ENCODE results near the gene COL13A1.

DNA sequence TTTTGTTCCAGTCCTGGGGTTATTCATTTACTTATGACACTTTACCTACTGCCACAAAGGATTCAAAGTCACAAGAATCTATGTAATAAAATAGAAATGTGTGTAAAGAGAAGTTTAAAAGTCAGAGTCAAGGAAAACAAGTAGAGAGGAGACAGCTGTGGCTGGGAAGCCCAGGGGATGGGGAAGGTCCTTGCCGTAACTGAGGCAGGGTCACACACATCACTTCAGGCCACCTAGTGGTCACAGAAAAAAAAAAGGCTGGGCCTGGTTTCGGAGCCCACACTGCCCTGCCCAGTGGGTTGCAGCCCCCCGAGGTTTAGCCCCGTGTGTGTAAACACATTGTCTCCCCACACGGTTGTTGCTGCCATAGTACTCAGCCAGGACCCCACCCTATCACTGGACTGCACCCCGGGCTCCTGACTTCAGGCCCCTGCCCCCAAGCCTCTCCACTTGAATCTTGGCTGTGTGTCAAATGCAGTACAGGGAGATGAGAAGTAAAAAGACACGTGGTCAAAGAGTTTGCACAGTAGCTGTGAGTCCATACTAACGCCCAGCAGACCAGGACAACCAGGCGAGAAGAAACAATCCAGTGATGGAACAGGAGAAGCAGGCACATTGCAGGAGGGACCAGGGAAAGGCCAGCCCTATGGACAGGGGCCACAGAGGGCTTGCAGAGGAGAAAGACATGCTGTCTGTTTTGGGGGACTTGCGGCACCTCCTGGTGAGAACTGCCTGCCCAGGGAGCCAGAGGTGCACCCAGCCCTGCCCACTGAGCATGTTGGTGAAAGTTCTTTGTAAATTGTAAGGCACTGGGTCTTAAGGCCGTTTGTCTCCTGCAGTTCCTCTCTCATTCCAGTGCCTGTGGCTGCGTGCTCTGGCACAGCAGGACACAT lies 159.5 kb downstream of the COL13A1 start:
- TF ChIP-seq, protein P1, sequence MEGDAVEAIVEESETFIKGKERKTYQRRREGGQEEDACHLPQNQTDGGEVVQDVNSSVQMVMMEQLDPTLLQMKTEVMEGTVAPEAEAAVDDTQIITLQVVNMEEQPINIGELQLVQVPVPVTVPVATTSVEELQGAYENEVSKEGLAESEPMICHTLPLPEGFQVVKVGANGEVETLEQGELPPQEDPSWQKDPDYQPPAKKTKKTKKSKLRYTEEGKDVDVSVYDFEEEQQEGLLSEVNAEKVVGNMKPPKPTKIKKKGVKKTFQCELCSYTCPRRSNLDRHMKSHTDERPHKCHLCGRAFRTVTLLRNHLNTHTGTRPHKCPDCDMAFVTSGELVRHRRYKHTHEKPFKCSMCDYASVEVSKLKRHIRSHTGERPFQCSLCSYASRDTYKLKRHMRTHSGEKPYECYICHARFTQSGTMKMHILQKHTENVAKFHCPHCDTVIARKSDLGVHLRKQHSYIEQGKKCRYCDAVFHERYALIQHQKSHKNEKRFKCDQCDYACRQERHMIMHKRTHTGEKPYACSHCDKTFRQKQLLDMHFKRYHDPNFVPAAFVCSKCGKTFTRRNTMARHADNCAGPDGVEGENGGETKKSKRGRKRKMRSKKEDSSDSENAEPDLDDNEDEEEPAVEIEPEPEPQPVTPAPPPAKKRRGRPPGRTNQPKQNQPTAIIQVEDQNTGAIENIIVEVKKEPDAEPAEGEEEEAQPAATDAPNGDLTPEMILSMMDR (IDR thresholded peaks at IDR 0.05; ENCODE audit: low read depth, low read length), result peak; percentile 25
- TF ChIP-seq POLR2A (IDR thresholded peaks at IDR 0.05; ENCODE audit: extremely low read depth, insufficient read length) (no peak), MYC (IDR thresholded peaks at IDR 0.05; ENCODE audit: low read depth, low read length) (no peak)
- TF ChIP-seq, protein P2, sequence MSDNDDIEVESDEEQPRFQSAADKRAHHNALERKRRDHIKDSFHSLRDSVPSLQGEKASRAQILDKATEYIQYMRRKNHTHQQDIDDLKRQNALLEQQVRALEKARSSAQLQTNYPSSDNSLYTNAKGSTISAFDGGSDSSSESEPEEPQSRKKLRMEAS (IDR thresholded peaks at IDR 0.05; ENCODE audit: low read depth, low read length), result no peak
